EL (cell line): ENCODE measurements around the gene TRRAP.
A peak's percentile ranks its signal among the peaks of the same experiment; 100 is the strongest.
"Not testable (repeated sequence)": the region's sequence is repeated elsewhere in the genome, so short reads cannot be mapped to it uniquely, and the experiment has no call there.

Experiments used
- DNase-seq: peaks from one replicate; pipeline ENCODE4 v3.0.0-alpha.2; 2016

The TRRAP gene

DNA sequence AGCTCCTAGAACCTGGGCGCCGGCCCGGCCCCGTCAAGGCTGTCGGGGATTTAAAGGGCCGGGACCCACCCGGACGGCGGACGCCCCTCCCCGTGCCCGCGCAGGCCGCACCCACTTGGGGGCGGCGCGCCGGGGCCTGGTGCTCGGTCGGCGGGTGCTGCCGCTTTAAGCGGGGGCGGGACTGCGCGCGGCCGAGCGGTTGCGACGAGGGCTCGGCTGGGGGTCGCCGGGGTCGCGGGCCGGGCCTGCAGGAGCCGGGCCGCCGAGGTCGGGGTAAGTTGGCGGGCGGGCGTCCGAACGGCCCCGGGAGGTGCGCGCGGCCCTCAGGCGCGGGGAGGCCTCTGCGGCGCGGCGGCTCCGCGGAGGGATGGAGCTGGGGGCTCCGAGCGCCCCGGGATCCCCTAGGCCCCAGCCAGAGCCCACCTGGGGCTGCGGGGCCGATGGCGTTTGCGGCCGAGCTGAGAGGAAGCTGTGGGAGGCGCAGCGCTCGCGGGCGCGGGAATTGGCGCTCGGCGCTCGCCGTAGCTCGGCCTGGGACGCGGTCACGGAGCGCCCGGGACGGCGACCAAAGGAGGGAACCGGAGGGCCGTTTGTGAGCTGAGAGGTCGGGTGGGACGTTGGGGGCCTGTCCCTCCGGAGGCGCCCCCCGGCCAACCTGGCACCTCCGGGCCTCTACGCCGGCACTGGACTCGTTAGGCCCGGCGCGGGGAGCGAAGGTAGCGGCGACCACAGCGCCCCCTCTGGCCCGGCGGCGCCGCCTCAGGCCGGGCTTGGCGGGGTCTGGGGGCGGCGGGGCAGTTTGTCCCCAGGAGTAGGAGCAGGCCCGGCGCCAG lies at the start of gene TRRAP:
TSS of gene TRRAP (plus strand) at position 168 of the 833 bp plus-strand sequence. CDS start 2,619 bp downstream, outside the sequence.
- peak; percentile 67 for DNase-seq

DNA sequence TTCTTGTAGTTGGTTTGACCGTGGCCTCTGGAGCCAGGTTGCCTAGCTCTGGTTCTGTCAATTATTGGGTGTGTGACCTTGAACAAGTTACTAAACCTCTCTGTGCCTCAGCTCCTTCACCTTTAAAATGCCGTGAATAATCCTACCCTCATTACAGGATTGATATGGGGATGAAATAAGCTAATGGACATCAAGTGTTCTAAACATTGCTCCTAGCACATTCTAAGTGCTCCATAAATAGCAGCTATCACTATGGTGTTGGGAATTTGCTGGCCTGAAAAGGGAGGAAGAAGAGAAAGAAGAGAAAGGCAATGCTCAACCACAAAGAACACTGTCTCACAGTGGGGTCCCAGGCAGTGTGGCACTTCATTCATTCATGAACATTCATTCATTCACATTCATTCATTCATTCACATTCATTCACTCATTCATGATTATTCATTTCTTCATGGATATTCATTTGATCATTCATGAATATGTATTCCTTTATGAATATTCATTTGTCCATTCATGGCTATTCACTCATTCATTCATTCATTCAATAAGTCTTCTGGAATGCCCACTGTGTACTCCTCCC lies 47.3 kb upstream of the TRRAP start:
- no peak for DNase-seq

DNA sequence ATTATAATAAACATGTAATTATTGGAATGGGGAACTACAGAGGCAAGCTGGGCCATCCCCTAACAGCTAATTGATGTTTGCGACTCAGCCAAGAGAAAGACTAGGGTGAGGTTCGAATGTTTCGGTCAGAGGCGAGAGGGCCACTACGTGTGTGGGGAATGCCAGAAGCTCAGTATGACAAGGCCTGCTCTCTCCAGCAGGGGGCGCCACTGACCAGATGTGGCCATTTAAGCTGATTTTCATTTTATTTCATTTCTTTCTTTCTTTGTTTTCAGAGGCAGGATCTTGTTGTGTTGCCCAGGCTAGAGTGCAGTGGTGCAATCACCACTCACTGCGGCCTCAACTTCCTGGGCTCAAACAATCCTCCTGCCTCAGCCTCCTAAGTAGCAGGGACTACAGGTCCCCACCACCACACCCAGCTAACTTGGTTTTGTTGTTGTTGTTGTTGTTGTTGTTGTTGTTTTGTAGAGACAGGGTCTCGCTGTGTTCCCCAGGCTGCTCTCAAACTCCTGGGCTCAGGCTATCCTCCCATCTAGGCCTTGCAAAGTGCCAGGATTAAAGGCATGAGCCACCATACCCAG lies 46.6 kb upstream of the TRRAP start:
- DNase-seq, result peak; percentile 26

DNA sequence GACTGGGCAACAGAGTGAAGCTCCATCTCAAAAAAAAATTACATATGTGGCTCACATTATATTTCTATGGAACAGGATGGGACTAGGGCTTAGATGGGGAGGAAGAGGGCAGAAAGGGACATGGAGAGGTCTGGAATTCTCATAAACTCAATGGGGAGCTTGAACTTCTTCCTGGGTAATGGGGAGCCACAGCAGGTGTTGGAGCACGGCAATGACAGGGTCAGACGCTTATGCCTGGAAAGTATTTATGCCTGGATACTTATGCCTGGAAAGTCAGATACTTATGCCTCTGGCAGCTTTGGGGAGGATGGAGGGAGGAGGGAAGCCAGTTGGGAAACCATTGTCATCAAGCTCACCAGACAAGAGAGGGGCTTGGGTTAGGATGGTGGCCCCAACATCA lies 45.3 kb upstream of the TRRAP start:
- DNase-seq, result no peak

DNA sequence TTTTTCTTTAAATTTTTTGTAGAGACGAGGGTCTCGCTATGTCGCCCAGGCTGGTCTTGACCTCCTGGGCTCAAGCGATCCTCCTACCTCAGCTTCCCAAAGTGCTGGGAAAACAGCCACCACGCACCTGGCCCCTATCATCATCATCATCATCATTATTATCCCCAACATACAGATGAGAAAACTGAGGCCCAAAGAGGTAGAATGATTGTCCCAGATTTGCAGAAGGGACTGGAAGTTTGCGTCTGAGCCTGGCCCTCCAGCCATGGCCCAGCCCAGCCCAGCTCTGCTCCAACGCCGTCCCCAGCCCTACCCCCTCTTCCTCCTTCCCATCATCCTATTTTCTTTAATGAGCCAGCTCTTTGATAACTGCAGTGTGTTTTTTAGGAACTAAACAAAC lies 43.4 kb upstream of the TRRAP start:
- DNase-seq, result no peak

DNA sequence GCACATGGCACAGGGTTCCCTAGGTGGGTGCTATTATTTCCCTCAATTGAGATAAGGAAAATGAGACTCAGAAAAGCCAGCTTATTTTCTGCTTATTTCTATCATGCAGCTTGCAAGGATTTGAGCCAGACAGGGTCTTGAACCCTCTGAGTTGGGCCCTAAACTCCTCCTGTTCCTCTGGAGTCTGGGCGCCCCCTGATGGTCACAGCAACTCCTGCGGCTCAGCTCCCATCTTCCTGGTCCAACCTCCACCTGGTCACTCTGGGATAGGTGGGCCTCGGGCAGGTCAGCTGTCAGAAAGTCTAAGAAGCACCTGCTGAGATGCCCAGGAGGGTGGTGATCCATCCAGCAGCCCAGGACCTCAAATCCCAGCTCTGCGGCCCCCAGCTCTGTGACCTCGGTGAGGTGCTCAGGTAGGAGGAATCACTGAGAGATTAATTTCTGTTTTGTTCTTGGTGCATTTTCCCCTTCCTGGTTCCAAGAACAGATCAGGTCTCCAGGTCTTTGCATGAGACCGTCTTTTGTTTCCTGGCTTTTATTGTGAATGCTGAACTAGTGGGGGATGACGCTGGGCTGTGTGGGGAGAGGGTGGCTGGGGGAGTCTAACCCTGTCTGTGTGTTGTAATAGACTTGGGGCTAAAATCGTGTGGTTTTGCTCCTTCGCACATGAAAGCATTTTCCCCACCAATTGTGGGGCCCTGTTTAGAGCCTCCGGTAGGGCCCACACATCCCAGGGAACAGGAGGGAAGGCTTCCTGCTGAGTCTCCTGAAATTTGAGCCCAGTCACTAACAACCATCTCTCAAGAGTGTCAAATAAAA lies 41.3 kb upstream of the TRRAP start:
- peak; percentile 21 for DNase-seq

DNA sequence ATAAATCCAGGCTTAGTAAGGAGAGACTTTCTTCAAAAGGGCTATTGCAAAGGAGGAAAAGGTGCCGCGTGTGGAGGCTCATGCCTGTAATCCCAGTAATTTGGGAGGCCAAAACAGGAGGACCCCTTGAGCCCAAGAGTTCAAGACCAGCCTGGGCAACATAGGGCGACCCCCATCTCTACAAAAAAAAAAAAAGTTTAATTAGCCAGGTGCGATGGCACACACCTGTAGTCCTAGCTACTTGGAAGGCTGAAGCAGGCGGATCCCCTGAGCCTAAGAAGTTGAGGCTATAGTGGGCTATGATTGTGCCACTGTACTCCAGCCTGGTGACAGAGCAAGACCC lies 40.7 kb upstream of the TRRAP start:
- no peak for DNase-seq

DNA sequence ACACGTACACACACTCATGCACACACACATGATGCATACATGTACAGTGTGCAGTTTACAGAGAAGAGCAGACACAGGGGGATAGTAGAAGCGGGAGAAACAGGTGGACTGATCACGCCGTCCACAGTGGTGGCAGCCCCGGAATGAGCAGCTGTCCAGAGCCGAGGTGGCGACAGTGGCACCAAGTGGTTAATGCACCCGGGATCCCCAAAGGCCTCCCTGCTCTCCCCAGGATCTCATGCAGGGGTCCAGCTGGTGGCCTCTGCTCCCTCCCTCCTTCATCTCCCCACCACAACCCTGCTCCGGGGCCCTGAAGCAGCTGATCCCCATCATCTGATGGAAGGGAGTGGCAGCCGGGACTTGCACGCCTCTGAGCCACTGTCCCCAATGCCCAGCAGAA lies 38.2 kb upstream of the TRRAP start:
- no peak for DNase-seq

DNA sequence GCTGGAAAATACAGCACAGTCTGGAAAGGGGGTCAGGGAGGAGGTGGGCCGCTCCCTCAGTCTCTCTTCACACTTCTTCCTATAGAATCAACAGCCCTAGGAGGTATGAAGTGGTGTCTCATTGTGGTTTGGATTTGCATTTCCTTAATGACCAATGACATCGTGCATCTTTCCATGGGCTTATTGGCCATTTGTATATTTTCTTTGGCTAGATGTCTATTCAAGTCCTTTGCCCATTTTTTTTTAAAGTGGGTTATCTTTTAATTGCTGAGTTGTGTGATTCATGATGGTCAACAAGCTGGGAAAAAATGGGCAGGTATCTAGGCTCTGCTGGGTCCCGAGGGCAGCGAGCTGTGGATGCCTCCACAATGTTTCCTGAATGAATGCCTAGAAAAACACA lies 37.6 kb upstream of the TRRAP start:
- DNase-seq, result peak; percentile 32

DNA sequence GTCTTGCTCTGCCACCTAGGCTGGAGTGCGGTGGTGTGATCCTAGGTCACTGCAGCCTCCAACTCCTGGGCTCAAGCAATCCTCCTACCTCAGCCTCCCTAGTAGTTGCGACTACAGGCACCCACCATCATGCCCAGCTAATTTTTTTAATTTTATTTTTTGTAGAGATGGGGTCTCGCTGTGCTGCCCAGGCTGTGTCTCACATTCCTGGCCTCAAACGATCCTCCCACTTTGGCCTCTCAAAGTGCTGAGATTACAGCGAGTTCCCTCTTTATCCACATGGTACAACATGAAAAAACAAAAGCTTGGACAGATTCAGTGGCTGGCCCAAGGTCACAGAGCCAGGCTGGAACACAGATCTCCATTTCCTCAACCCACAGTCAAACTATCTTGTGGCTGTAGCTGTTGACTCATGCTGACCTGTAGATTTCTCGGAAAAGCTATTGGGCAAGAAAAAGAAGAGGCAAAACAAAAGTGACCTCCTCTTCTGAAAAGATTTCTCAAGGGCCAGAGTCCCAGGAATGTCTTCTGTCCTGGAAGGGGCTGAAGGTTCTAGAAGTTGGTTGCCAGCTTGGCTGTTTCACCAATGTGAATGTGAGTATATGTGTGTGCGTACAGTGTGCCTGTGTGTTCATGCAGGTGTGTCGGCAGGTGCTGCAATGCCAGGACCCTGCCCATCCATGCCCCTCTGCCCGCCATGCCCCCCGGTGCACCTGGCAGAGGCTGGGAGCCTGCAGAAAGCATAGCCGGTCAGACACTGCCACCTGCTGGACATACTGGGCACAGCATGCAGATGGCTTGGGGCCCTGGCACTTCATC lies 36.9 kb upstream of the TRRAP start:
- DNase-seq, result peak; percentile 67

DNA sequence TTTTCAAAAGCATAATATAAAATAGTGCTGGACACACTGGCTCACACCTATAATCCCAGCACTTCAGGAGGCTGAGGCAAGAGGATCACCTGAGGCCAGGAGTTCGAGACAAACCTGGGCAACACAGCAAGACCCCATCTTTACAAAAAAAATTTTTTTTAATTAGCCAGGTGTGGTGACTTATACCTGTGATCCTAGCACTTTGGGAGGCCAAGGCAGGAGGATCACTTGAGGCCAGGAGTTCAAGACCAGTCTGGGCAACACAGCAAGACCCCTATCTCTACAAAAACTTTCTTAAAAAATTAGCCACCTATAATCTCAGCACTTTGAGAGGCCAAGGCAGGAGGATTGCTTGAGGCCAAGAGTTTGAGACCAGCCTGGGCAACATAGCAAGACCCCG lies 35.8 kb upstream of the TRRAP start:
- not testable (repeated sequence) for DNase-seq

DNA sequence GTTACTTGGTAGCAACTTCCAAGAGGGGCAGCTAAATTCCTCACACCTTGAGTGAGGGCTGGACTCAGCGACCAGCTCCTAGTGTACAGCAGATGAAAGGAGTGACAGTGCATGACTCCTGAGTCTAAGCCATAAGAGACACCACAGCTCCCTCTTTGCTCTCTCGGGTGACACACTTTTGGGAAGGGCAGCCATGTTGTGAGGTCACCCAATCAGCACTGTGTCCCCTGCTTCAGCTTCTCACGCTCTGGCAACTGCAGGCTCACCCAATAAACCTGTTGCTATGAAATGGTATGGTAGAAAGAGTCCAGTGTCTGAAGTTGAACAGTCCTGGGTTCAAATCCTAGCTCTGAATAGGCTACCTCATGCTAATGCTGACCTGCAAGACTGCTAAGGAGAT lies 29.4 kb upstream of the TRRAP start:
- no peak for DNase-seq

DNA sequence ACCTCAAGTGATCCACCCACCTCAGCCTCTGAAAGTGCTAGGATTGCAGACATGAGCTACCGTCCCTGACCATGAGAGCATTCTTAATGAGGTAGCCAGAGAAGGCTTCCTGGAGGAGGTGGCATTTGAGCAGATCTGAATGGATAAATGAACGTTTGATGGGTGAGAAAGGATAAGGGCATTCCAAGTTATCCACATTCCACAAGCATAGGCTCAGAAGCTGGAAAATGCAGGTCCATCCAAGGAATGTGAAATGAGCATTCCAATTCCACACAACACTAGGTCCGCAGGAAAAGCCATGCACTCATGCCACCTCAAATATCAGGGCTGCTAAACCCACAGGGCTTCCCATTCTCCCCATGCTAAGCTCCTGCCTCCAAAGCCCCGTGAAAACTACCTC lies 25.5 kb upstream of the TRRAP start:
- DNase-seq, result peak; percentile 70

DNA sequence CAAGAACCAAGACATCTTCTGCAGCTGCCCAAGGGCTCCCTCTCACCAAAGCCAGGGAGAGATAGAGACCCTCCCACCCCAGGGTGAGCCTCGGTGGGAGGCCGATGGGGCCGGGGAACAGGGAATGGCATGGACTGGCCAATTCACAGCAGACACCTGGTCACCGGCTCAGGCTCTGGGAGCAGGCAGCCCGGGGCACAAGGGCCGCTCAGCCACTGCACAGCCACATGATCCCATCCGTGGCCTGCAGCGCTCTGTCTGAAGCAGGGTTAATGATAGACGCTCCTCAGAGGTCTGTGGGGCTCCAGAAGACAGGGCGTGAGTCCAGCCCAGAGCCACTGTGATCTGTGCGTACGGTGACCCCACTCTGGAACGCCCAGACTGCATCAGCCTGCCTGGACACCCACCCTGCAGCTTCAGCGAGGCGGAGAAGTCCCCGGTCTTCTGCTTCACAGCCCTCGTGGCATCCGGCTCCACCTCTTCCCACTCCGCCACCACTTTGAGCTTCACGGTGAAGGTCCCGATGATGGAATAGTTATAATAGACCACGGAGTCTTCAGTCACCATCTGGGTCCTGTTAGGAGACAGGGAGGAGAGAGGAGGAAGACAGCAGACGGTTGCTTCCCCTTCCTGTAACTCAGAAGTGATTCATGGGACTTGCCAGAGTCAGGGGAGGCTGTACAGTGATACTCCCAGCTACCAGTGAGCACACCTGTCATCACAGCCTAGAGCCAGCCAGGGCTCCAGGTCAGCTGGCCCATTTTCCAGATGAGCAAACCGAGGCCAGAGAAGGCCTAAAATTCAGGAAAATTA lies 22.5 kb upstream of the TRRAP start:
- no peak for DNase-seq

DNA sequence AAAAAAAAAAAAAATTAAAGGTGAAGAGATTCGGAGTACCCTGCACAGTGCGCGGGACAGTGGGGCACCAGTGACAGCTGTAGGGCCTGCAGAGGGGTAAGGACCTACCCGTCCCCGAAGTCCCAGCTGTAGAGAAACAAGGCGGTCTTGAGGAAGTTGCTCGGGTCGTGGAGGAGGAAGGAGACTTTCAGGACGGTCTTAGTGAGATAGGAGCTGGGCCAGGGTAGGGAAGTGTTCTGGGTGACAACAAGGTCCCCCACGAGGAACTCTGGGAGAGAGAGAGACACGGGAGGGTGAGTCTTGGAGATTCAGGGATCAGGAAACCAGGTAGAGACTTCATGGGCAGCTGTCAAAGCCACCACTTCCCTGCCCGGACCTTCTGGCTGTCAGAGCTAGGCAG lies 18.3 kb upstream of the TRRAP start:
- no peak for DNase-seq

DNA sequence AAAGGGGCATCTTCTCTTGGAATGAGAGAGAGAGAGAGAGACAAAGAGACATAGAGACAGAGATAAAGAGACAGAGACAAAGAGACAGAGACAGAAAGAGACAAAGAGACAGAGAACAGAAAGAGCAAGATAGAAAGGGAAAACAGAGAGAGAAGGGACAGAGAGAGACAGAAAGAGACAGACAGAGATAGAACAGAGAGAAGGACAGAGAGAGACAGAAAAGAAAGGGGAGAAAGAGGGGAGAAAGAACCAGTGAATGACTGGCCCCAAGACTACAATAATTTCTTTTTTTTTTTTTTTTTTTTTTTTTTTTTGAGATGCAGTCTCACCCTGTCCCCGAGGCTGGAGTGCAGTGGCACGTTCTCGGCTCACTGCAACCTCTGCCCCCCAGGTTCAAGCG lies 16.1 kb upstream of the TRRAP start:
- DNase-seq, result no peak

DNA sequence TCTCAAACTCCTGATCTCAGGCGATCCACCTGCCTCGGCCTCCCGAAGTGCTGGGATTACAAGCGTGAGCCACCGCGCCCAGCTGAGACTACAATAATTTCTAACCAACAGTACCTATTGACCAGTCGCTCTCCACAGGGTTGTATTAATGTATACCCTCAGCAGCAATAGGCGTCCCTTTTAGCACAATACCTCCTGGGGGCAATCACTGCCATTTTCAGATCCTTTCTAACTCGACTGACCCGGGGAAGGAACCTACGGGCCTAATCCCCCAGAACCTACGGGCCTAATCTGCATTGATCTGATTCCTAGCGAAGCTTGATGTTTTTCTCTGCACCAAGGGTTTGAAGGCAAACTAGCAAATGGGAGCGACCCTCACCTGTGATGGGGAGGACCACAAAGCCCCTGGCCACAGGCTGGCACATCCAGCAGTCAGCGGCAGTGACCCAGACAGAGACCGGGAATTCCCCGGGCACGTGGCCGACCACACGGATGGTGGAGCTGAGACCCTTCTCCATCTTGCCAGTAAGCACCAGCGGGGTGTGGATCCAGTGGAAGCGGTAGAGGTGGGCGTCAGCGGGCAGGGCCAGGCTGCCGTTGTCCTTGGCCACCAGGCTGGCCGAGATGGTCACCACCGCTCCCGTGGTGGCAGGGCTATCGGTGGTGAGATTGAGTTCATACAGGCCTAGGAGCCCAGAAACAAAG lies 15.5 kb upstream of the TRRAP start:
- DNase-seq, result no peak

DNA sequence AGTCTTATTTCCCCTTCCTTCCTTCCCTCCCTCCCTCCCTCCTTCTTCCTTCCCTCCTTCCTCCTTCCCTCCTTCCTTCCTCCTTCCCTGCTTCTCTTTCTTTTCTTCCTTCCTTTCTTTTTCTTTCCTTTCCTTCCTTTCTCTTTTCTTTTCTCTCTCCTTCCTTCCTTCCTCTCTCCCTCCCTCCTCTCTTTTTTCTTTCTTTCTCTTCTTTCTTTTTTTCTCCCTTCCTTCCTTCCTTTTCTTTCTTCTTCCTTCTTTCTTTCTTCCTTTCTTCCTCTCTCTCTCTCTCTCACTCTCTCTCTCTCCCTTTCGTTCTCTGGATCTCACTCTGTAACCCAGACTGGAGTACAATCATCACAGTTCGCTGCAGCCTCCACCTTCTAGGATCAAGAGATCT lies 14.7 kb upstream of the TRRAP start:
- DNase-seq, result no peak

DNA sequence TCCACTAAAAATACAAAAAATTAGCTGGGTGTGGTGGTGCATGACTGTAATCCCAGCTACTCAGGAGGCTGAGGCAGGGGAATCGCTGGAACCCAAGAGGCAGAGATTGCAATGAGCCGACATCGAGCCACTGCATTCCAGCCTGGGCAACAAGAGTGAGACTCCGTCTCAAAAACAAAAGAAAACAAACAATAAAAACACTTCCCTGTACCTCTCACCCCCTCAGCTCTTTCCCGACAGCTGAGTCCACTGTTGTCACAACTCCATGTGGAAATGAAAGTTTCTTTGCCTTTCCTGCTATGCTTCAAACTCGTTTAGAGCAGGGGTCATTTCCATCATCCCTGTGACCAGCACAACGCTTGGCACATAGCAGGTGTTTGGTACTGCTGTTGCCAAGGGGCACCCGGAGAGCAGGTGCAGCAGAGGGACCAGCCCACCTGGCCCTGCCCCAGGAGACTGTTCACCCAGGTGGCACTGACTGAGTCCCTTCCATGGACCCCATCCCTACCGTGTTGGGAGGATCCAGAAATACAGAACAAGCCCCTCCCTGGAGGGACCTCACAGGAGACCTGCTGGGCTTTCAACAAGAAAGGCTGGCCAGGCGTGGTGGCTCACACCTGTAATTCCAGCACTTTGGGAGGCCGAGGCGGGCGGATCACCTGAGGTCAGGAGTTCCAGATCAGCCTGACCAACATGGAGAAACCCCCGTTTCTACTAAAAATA lies 13.4 kb upstream of the TRRAP start:
- no peak for DNase-seq

DNA sequence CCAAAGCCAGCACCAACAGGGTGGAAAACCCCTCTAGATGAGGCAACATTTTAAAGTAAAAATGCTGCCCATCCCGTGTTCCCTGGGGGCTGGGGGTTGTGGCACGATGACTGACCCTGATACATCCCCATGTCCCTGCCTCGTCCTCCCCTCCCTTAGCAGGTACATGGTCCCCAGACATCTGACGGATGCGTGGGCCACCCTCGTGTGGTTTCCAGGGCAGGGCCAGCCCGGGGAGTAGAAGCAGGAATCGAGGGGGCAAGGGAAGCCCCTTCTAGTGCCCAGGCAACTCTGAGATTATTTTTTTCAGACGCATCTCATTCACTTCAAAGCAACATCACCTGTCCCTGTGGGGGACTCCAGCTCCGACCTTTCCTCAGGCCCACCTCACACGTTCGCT lies 12.0 kb upstream of the TRRAP start:
- DNase-seq, result no peak
